Middle frontal gyrus (tissue), 1 donor: ENCODE measurements around the gene ITPK1.

ENCODE experiments used
- DNase-seq: peaks from one replicate; pipeline ENCODE4 v3.0.0-alpha.2; 2015; ENCODE audit warnings: low spot score; ENCODE audit errors: extremely low spot score

Gene ITPK1

GRCh38 chr14:93105362-93105761 lies 10.4 kb downstream of the ITPK1 start:
- DNase-seq = no peak

GRCh38 chr14:93104961-93105360 lies 10.8 kb downstream of the ITPK1 start:
- no peak for DNase-seq

GRCh38 chr14:93103392-93104080 lies 12.2 kb downstream of the ITPK1 start:
- DNase-seq = no peak

GRCh38 chr14:93102141-93102540 lies 13.6 kb downstream of the ITPK1 start:
- no peak for DNase-seq

GRCh38 chr14:93101181-93101580 lies 14.5 kb downstream of the ITPK1 start:
- no peak for DNase-seq

- DNase-seq = no peak
Observed at GRCh38 chr14:93100570-93100969, 15.2 kb downstream of the ITPK1 start.

- no peak for DNase-seq
Observed at GRCh38 chr14:93100100-93100499, 15.6 kb downstream of the ITPK1 start.

GRCh38 chr14:93099643-93100042 lies 16.1 kb downstream of the ITPK1 start:
- DNase-seq = no peak

- no peak for DNase-seq
Observed at GRCh38 chr14:93099196-93099595, 16.5 kb downstream of the ITPK1 start.

- DNase-seq = no peak
Observed at GRCh38 chr14:93096691-93097322, 18.9 kb downstream of the ITPK1 start.

- no peak for DNase-seq
Observed at GRCh38 chr14:93095742-93096510, 19.8 kb downstream of the ITPK1 start.

GRCh38 chr14:93094121-93094918 lies 21.4 kb downstream of the ITPK1 start:
- DNase-seq = no peak

- no peak for DNase-seq
Observed at GRCh38 chr14:93092606-93093556, 22.8 kb downstream of the ITPK1 start.

- no peak for DNase-seq
Observed at GRCh38 chr14:93091666-93092065, 24.1 kb downstream of the ITPK1 start.

GRCh38 chr14:93090826-93091555 lies 24.7 kb downstream of the ITPK1 start:
- no peak for DNase-seq

- no peak for DNase-seq
Observed at GRCh38 chr14:93089521-93090269, 26.0 kb downstream of the ITPK1 start.

- no peak for DNase-seq
Observed at GRCh38 chr14:93086441-93087055, 29.2 kb downstream of the ITPK1 start.

GRCh38 chr14:93085911-93086310 lies 29.8 kb downstream of the ITPK1 start:
- no peak for DNase-seq
